Activated T-cell treated with anti-CD3 and anti-CD28 coated beads, Interleukin-2, amount 50 U/mL, for 24 hours (primary cell): ENCODE results near the gene FSD1.
A peak's percentile ranks its signal among the peaks of the same experiment; 100 is the strongest.
"Not testable (repeated sequence)": the region's sequence is repeated elsewhere in the genome, so short reads cannot be mapped to it uniquely, and the experiment has no call there.

Experiments used
- DNase-seq: peaks from one replicate; pipeline ENCODE4 v3.0.0-alpha.2; 2020
- H3K27ac Mint-ChIP-seq: 2 replicates; pipeline ENCODE4 v1.8.0; 2020; ENCODE audit warnings: mild to moderate bottlenecking, mixed read lengths
- H3K27me3 Mint-ChIP-seq: 2 replicates; pipeline ENCODE4 v1.8.0; 2020; ENCODE audit warnings: mixed read lengths
- H3K36me3 Mint-ChIP-seq: 2 replicates; pipeline ENCODE4 v1.8.0; 2020; ENCODE audit warnings: low read depth, mixed read lengths
- H3K4me1 Mint-ChIP-seq: 2 replicates; pipeline ENCODE4 v1.8.0; 2020; ENCODE audit warnings: low read depth, mixed read lengths
- H3K4me3 Mint-ChIP-seq: 2 replicates; pipeline ENCODE4 v1.8.0; 2020; ENCODE audit warnings: mild to moderate bottlenecking, moderate library complexity, mixed read lengths
- H3K9me3 Mint-ChIP-seq: 2 replicates; pipeline ENCODE4 v1.8.0; 2020; ENCODE audit warnings: mixed read lengths

FSD1 gene

DNA sequence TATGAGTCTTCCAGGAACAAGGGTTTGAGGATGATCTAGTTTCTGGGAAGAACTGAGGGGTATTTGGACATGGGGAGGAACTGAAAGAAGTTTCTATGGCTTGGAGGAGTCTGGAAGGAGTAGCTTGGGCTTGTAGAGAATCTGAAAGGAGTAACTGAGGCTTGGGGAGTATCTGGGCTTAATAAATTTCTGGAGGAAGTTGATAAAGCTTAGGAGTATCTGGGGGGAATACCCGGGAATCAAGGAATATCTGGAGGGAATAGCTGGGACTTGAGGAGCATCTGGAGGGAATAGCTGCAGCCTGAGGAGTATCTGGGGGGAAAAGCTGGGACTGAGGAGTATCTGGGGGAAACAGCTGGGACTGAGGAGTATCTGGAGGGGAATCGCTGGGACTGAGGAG is 16.0 kb downstream of the FSD1 start:
- H3K27ac Mint-ChIP-seq = no peak overlapping the region

DNA sequence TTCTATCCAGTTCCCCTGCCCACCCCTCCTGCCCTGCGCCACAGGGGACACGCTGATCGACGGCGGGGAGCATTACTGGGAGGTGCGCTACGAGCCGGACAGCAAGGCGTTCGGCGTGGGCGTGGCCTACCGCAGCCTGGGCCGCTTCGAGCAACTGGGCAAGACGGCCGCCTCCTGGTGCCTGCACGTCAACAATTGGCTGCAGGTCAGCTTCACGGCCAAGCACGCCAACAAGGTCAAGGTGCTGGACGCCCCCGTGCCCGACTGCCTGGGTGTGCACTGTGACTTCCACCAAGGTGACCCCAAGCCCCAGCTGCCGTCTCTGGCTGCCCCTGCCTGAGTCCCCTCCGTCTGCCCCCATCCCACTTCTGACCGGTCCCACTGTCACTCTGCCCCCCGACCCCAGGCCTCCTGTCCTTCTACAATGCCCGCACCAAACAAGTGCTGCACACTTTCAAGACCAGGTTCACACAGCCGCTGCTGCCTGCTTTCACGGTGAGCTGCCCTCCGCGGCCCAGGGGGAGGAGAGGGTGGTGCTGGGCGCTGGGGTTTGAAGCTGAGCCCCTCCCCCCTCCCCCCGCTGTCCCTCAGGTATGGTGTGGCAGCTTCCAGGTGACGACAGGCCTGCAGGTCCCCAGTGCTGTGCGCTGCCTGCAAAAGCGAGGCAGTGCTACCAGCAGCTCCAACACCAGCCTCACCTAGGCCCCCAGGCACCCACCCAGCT is 18.7 kb downstream of the FSD1 start:
- Mint-ChIP-seq H3K9me3 (no peaks in the 10 kb centered on the region), H3K4me3 (no peak overlapping the region), H3K27me3 (no peaks in the 10 kb centered on the region), H3K4me1 (peaks cover 17% of the 10 kb centered on the region), H3K36me3 (no peaks in the 10 kb centered on the region), H3K27ac (no peak overlapping the region)
- no peak for DNase-seq

More for the DNA sequence above, 16.0 kb downstream of the FSD1 start:
- no peak overlapping the region for H3K4me3 Mint-ChIP-seq
- DNase-seq = no peak
- H3K27me3 Mint-ChIP-seq = no peaks in the 10 kb centered on the region
- no peaks in the 10 kb centered on the region for H3K4me1 Mint-ChIP-seq
- H3K36me3 Mint-ChIP-seq = no peaks in the 10 kb centered on the region
- no peaks in the 10 kb centered on the region for H3K9me3 Mint-ChIP-seq

DNA sequence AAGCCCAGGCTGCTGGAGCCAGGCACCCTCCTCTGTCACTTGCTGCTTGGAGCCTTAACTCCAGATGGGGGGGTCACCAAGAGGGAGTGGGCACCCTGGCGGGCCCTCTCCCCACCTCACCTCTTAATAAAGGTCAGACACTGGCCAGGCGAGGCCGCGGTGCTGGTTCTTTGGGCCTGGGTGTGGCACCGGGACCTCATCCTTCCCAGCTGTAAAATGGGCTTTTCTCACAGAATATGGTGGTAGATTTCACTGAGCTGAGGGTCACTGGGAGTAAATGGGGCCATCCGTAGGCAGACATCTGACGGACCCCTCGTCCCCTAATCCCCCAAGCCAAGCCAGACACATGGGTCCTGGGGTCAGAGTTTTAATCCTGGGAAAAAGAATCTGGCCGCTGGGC is 19.3 kb downstream of the FSD1 start:
- Mint-ChIP-seq H3K4me3 (no peak overlapping the region), H3K27me3 (no peaks in the 10 kb centered on the region), H3K9me3 (no peaks in the 10 kb centered on the region), H3K27ac (no peak overlapping the region), H3K36me3 (peaks cover 2% of the 10 kb centered on the region), H3K4me1 (peaks cover 21% of the 10 kb centered on the region)
- no peak for DNase-seq

DNA sequence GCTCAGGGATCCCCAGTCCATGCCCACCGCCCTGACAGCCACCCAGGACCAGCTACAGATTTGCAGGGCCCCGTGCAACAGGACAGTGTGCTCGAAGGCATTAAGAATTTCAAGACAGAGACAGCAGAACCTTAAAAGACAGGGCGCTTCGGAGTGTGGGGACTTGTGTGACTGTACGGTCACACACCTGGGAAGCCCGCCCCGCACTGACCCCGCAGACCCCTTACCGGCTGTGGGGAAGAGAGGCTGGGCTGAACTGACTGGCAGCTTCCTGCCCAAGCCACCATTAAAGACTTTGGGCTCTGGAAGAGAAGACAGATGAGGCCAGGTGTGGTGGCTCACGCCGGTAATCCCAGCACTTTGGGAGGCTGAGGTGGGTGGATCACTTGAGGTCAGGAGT is 19.8 kb downstream of the FSD1 start:
- Mint-ChIP-seq H3K4me3 (no peak overlapping the region), H3K4me1 (peaks cover 24% of the 10 kb centered on the region), H3K27ac (peak overlapping the region; percentile 24), H3K36me3 (peaks cover 7% of the 10 kb centered on the region), H3K9me3 (no peaks in the 10 kb centered on the region), H3K27me3 (no peaks in the 10 kb centered on the region)
- DNase-seq = no peak

DNA sequence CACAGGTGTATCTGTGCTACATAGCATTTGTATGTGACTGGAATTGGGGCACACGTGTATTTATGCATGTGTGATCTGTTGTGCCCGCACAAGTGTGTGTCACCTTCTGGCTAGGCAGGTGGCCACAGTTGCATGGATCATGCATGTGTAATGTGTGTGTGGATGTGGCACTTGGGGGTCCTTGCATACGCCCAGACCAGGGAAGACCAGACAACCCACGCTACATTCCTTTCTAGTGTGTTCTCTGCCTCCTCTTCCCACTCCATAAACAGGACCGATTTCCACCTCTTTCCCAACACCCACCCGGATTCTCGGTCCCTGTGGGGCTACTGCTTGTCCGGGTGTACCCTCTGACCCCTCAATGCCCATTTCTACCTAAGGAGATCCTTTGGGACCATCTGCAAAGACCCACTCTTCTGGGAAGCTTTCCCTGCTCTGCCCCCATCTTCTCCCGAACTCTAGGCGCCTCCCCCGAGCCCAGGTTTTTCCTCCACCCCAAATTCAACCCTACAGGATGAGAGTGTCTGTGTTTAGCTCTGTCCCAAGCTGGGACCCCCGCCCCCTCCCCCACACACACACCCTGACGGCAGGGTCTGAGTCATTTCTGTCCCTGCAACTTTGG is 21.9 kb downstream of the FSD1 start:
- peaks cover 32% of the 10 kb centered on the region for H3K4me1 Mint-ChIP-seq
- DNase-seq = no peak
- H3K27ac Mint-ChIP-seq = peak overlapping the region; percentile 10
- H3K4me3 Mint-ChIP-seq = peak overlapping the region; percentile 32
- peaks cover 15% of the 10 kb centered on the region for H3K36me3 Mint-ChIP-seq
- H3K27me3 Mint-ChIP-seq = no peaks in the 10 kb centered on the region
- no peaks in the 10 kb centered on the region for H3K9me3 Mint-ChIP-seq

DNA sequence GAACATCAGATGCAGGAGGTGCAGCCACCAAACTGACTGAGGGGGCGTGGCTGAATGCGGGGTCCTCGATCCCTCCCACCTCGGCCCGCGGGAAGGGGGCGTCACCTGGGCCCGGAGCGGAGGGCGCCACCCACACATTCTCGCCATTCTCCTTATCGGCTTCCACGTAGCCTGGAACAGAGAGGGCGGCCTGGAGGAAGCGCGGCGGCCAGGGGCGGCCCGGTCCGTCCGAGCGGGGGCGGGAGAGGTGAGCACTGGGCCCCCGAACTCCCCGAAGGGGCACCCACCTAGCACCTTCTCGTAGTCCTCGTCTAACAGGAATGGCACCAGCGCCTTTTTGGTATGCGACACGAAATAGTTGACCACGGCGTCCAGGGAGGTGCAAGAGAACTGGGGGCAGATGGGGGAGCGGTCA is 22.4 kb downstream of the FSD1 start:
- H3K9me3 Mint-ChIP-seq = no peaks in the 10 kb centered on the region
- peaks cover 15% of the 10 kb centered on the region for H3K36me3 Mint-ChIP-seq
- H3K27me3 Mint-ChIP-seq = no peaks in the 10 kb centered on the region
- H3K4me3 Mint-ChIP-seq = peak overlapping the region; percentile 67
- DNase-seq = peak; percentile 52
- peaks cover 32% of the 10 kb centered on the region for H3K4me1 Mint-ChIP-seq
- no peak overlapping the region for H3K27ac Mint-ChIP-seq

DNA sequence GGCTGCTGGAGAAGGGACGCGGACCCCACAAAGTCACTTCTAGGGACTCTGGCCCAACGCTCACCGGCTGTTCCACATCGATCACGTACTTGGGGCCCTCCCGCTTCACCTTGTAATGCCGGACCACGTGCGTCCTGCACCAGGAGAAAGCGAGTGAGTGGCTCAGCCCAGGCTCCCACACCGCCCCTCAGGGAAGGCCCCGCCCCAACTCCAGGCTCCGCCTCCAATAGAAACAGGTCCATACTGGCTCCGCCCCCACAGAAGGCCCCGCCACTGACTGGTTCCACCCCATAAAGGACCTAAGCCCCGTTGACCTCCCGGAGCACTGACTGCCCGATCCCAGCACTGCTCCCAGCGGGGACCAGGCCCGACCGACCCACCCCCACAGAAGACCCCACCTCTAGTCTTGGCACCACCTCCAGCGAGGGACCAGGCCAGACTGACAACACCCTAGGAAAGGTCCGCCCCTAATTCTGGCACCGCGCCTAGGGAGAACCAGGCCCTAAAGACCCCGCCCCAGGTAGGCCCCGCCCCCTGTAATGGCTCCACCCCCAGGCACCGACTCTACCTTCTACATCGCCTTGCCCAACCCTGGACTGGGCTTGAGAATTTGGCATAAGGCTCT is 23.0 kb downstream of the FSD1 start:
- Mint-ChIP-seq H3K4me3 (peak overlapping the region; percentile 67), H3K27ac (peak overlapping the region; percentile 40), H3K9me3 (no peaks in the 10 kb centered on the region), H3K27me3 (no peaks in the 10 kb centered on the region), H3K4me1 (peaks cover 32% of the 10 kb centered on the region), H3K36me3 (peaks cover 15% of the 10 kb centered on the region)
- DNase-seq = peak; percentile 84

DNA sequence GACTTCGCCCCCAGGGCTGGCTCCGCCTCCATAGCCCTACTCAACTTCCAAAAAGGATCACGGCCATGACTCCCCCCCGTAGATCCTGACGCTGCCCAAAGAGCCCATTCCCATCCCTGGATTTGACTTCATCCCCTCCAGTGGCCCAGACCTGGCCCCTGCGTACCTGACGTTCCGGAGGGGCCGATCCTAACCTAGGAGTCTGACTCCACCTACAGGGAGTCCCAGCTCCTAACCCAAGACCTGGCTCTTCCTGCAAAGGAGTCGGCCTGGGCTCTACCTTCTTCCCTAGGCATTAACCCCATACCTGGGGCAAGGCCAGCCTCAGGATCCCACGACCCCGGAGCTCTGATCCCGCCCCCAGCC is 23.5 kb downstream of the FSD1 start:
- no peaks in the 10 kb centered on the region for H3K9me3 Mint-ChIP-seq

DNA sequence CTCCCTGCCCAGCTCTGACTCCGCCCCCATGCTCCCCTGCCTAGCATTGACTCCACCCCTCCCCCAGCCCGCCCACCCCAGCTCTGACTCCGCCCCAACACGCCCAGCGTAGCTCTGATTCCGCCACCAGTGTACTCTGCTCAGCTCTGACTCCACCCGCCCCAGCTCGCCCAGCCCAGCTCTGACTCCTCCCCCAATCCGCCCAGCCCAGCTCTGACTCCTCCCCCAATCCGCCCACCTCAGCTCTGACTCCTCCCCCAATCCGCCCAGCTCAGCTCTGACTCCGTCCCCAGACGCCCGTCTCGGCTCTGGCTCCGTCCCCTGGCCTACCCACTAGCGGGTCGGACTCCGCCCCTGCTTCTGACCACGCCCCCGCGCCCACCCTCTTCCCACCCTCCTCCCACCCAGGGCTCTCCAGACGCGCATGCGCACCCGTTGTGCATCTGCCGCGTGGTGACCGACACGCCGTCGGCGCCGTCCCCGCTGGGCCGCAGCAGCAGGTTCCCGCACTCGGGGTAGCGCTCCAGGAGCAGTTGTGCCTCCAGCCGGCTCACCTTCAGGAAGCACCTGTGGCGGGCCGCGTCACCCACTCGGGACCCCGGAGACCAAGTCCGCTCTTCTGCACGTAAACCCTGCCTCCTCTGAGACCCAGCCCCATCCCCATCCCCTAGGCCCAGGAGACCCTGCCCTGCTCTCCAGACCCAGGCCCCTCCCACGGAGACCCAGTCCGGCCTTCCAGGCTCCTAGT is 24.0 kb downstream of the FSD1 start:
- DNase-seq = peak; percentile 98
- H3K27ac Mint-ChIP-seq = peak overlapping the region; percentile 94
- H3K4me1 Mint-ChIP-seq = peaks cover 32% of the 10 kb centered on the region
- H3K36me3 Mint-ChIP-seq = peaks cover 15% of the 10 kb centered on the region
- H3K4me3 Mint-ChIP-seq = peak overlapping the region; percentile 92
- H3K9me3 Mint-ChIP-seq = no peaks in the 10 kb centered on the region
- no peaks in the 10 kb centered on the region for H3K27me3 Mint-ChIP-seq

More for the DNA sequence above, 23.5 kb downstream of the FSD1 start:
- Mint-ChIP-seq H3K36me3 (peaks cover 15% of the 10 kb centered on the region), H3K27ac (peak overlapping the region; percentile 52), H3K4me3 (peak overlapping the region; percentile 67), H3K4me1 (peaks cover 32% of the 10 kb centered on the region), H3K27me3 (no peaks in the 10 kb centered on the region)
- no peak for DNase-seq

DNA sequence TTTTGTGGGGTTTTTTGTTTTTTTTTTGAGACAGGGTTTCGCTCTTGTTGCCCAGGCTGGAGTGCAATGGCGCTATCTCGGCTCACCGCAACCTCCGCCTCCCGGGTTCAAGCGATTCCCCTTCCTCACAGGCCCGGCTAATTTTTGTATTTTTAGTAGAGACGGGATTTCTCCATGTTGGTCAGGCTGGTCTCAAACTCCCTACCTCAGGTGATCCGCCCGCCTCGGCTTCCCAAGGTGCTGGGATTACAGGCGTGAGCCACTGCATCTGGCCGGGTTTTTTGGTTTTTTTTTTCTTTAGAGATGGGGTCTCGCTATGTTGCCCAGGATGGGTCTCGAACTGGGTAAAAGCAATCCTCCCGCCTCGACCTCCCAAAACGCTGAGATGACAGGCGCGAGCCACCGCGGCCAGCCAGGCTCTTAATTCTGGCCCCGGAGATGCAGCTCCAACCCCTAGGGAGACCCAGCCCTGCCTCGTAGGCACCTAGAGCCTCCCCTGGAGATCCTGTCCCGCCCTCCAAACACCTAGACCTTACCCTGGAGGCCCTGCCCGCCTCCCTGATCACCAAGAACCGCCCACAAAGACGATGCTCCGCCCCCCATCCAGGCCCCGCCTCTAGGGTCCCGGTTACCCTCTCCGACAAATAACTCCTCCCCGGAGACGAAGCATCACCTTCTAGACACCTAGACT is 24.7 kb downstream of the FSD1 start:
- DNase-seq = peak; percentile 74
- Mint-ChIP-seq H3K4me1 (peaks cover 32% of the 10 kb centered on the region), H3K27ac (peak overlapping the region; percentile 94), H3K4me3 (peak overlapping the region; percentile 92), H3K36me3 (peaks cover 15% of the 10 kb centered on the region)
- H3K27me3 Mint-ChIP-seq, H3K9me3 Mint-ChIP-seq: not testable (repeated sequence)

DNA sequence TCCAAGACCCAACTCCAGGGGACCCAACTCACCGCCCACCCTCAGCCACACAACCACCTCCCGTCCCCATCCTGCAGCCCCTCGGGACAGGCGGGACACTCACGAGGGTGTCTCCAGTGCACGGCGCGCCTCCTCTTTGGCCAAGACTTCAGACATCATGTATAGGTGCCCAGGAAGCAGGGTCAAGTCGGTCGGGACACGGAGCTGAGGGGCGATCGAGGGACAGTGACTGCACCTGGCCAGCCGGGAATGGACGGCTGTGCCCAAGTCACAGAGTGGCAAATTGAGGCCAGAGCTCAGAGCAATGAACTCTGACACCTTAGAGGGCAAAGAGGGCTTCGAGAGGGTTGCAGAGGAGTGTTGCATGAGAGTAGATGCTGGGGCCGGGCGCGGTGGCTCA is 25.5 kb downstream of the FSD1 start:
- Mint-ChIP-seq H3K4me1 (peaks cover 32% of the 10 kb centered on the region), H3K27ac (peak overlapping the region; percentile 37), H3K4me3 (peak overlapping the region; percentile 52), H3K27me3 (no peaks in the 10 kb centered on the region), H3K36me3 (peaks cover 15% of the 10 kb centered on the region), H3K9me3 (peaks cover under 1% of the 10 kb centered on the region)
- no peak for DNase-seq

DNA sequence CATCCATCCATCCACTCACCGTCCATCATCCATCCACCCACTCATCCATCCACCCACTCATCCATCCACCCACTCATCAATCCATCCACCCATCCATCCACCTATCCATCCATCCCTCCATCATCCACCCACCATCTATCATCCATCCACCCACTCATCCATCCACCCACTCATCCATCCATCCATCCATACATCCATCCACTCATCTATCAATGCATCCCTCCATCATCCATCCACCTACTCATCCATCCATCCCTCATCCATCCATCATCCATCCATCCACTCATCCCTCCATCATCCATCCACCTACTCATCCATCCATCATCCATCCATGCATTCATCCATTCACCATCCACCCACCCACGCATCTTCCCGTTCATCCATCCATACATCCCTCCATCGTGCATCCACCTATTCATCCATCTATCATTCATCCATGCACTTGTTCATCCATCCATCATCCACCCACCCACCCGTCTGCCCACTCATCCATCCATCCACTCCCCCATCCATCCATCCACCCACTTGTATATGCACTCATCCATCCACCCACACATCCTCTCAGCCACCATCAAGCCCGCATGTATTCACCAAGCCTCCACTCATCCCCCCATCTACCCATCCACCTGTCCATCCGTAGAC is 30.7 kb downstream of the FSD1 start:
- H3K36me3 Mint-ChIP-seq = peaks cover 5% of the 10 kb centered on the region
- H3K4me1 Mint-ChIP-seq = peaks cover 18% of the 10 kb centered on the region
- H3K9me3 Mint-ChIP-seq = peaks cover 8% of the 10 kb centered on the region
- DNase-seq = no peak
- H3K4me3 Mint-ChIP-seq = no peak overlapping the region
- H3K27ac Mint-ChIP-seq = no peak overlapping the region
- no peaks in the 10 kb centered on the region for H3K27me3 Mint-ChIP-seq

DNA sequence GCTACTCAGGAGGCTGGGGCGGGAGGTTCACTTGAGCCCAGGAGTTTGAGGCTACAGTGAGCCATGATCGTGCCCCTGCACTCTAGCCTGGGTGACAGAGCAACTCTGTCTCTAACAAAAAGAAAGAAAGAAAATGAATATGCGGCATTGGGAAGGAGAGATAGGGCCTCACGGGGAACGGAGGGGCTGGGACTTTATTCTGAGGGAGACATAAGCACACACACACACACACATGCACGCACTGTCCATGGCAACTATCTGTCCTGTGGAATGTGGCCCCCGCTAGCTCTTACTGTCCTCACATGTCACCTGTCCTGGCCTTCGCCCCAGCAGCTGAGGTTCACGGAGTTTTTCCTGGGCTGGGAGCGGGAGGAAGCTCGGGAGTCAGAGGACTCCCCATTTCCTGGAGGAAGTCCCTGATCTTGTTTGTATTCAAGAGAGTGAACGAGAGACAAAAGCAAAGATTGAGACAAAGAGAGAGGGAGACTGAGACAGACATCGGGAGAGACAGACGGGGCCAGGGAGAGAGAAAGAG is 33.6 kb downstream of the FSD1 start:
- peak; percentile 61 for DNase-seq
- Mint-ChIP-seq H3K9me3 (peaks cover 8% of the 10 kb centered on the region), H3K27ac (peak overlapping the region; percentile 88), H3K27me3 (no peaks in the 10 kb centered on the region), H3K4me1 (peaks cover 22% of the 10 kb centered on the region), H3K4me3 (peak overlapping the region; percentile 85), H3K36me3 (peaks cover 2% of the 10 kb centered on the region)
